HepG2 (cell line): ENCODE data around the gene TACC2. TPM values are rescaled to one million over a fixed set of nuclear protein-coding genes. Genes with fewer than 3 reads are reported as not detected.
A peak's percentile ranks its signal among the peaks of the same experiment; 100 is the strongest.

Experiments
- ATAD3A ChIP-seq: sonication (generic); formaldehyde crosslinking; IDR thresholded peaks from 2 replicates; pipeline ENCODE4 v1.4.0; 2020; ENCODE audit warnings: missing genetic modification reagents
- JUND ChIP-seq: sonication (generic); formaldehyde crosslinking; IDR thresholded peaks from 2 replicates; pipeline ENCODE4 v1.8.0; 2022; ENCODE audit warnings: mild to moderate bottlenecking, missing genetic modification reagents
- KDM1A ChIP-seq: IDR thresholded peaks from 2 replicates; pipeline ENCODE4 v1.6.1; 2016; ENCODE audit warnings: missing compliant biosample characterization
- NFE2L1 ChIP-seq: sonication (generic); formaldehyde crosslinking; IDR thresholded peaks from 2 replicates; pipeline ENCODE4 v1.4.0; 2020; ENCODE audit warnings: missing genetic modification reagents, mild to moderate bottlenecking, borderline replicate concordance
- PCBP2 ChIP-seq: fragments of 200-400 bp; formaldehyde crosslinking; optimal IDR thresholded peaks from 2 replicates; pipeline ENCODE3; 2018; ENCODE audit warnings: low read length, low read depth; ENCODE audit not compliant: poor library complexity, severe bottlenecking
- POLR2AphosphoS5 ChIP-seq: IDR thresholded peaks from 2 replicates; pipeline ENCODE4 v1.6.1; 2012; ENCODE audit warnings: low read depth, low read length
- SMAD3 ChIP-seq: sonication (generic); formaldehyde crosslinking; IDR thresholded peaks from 2 replicates; pipeline ENCODE4 v1.4.0; 2020; ENCODE audit warnings: missing genetic modification reagents
- TP53 ChIP-seq: sonication (generic); formaldehyde crosslinking; conservative IDR thresholded peaks from 2 replicates; pipeline ENCODE4 v1.4.0; 2020; ENCODE audit warnings: missing genetic modification reagents
- ZBTB7A ChIP-seq: sonication (generic); formaldehyde crosslinking; IDR thresholded peaks from 2 replicates; pipeline ENCODE4 v1.8.0; 2022; ENCODE audit warnings: mild to moderate bottlenecking, missing genetic modification reagents
- ZNF264 ChIP-seq: sonication (generic); formaldehyde crosslinking; IDR thresholded peaks from 2 replicates; pipeline ENCODE4 v1.4.0; 2020; ENCODE audit warnings: missing genetic modification reagents
- ZNF713 ChIP-seq: sonication (generic); formaldehyde crosslinking; IDR thresholded peaks from 2 replicates; pipeline ENCODE4 v1.4.0; 2020; ENCODE audit warnings: mild to moderate bottlenecking, missing genetic modification reagents
- polyA plus RNA-seq, 8 experiments: library from polyadenylated mRNA; depleted of rRNA in 3 of 8; stranded (reverse) in 7 of 8; unstranded in 1 of 8; fragments of >200 nt; fragmentation: Illumina TruSeq in 4 of 8; extraction: Trizol in 4 of 8; gene quantifications; 2 replicates each; pipeline versions ENCODE4 v1.2.1 to v1.2.3, GENCODE V29; 2011 to 2016; ENCODE audit warnings: low read depth in 4 of 8, missing spikeins in 1 of 8, mixed read lengths in 1 of 8; ENCODE audit not compliant: insufficient read depth in 1 of 8
- total RNA-seq, 5 experiments: library from RNA; depleted of rRNA; stranded (reverse); fragments of >200 nt; fragmentation: Illumina TruSeq; extraction: Trizol; gene quantifications; 2 replicates each; pipeline ENCODE4 v1.2.3, GENCODE V29; 2016; ENCODE audit warnings: low read depth in 1 of 5
- TF ChIP-seq, protein P1 (sequence below): sonication (generic); formaldehyde crosslinking; IDR thresholded peaks from 2 replicates; pipeline ENCODE4 v1.5.0; 2020; ENCODE audit warnings: missing genetic modification reagents
- TF ChIP-seq, protein P2 (sequence below): sonication (generic); formaldehyde crosslinking; IDR thresholded peaks from 2 replicates; pipeline ENCODE4 v1.8.0; 2022; ENCODE audit warnings: mild to moderate bottlenecking, missing genetic modification reagents, borderline replicate concordance
- TF ChIP-seq, protein P3 (sequence below): sonication (generic); formaldehyde crosslinking; IDR thresholded peaks from 2 replicates; pipeline ENCODE4 v1.8.1; 2023; ENCODE audit warnings: mild to moderate bottlenecking, inconsistent platforms, moderate library complexity, missing genetic modification reagents, borderline replicate concordance
- TF ChIP-seq, protein P4 (sequence below): sonication (generic); formaldehyde crosslinking; IDR thresholded peaks from 2 replicates; pipeline ENCODE4 v1.4.0; 2020; ENCODE audit warnings: missing genetic modification reagents
- TF ChIP-seq, protein P5 (sequence below): sonication (generic); formaldehyde crosslinking; IDR thresholded peaks from 2 replicates; pipeline ENCODE4 v1.4.0; 2020; ENCODE audit warnings: missing genetic modification reagents
- TF ChIP-seq, protein P6 (sequence below): sonication (generic); formaldehyde crosslinking; IDR thresholded peaks from 2 replicates; pipeline ENCODE4 v1.5.1; 2020; ENCODE audit warnings: missing genetic modification reagents, mild to moderate bottlenecking, borderline replicate concordance

TACC2 gene
- total and polyA plus RNA-seq, 2 of the 13 experiments (the other 11 are each of a cell fraction or from before 2014, with no cell fraction given), result 11.8 to 16.0 TPM

DNA sequence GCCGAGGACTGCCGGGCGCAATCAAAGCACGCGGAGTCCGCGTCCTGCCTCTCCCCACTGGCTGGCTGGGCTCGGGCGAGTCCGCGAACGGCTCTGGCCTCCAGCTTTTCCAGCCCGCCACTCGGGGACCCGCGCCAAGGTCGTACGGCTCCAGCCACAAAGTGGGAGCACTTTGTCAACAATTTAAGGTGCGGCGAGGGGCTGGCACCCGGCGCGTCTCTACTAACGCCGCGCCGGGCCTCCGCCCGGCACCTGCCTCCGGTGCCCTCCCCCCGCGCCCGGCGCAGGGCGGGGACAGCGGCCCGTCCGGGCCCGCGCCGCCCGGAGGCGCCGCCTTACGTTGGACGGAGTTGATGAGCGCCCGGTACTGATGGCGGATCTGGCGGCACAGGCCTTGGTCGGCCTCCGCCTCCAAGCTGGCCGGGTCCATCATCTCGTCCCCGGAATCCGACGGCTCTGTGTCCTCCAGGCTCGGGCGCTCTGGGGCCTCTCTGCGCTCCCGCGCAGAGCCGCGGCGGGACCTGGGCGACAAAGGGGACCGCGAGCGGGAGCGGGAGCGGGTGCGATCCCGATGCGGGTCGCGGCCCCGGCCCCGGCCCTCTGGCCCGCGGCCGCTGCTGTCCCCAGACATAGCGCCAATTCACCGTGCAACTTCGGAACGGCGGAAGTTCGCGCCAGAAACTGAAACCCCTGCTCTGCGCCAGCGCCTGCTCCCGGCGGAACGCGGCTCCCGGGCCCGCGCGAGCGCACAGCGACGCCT is 14.2 kb upstream of the TACC2 start, which contains the start of gene NSMCE4A (continued):
- TF ChIP-seq, protein P1, sequence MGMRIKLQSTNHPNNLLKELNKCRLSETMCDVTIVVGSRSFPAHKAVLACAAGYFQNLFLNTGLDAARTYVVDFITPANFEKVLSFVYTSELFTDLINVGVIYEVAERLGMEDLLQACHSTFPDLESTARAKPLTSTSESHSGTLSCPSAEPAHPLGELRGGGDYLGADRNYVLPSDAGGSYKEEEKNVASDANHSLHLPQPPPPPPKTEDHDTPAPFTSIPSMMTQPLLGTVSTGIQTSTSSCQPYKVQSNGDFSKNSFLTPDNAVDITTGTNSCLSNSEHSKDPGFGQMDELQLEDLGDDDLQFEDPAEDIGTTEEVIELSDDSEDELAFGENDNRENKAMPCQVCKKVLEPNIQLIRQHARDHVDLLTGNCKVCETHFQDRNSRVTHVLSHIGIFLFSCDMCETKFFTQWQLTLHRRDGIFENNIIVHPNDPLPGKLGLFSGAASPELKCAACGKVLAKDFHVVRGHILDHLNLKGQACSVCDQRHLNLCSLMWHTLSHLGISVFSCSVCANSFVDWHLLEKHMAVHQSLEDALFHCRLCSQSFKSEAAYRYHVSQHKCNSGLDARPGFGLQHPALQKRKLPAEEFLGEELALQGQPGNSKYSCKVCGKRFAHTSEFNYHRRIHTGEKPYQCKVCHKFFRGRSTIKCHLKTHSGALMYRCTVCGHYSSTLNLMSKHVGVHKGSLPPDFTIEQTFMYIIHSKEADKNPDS, result no peak
- no peak for TF ChIP-seq JUND (CRISPR knock-in tag)
- no peak for TF ChIP-seq PCBP2
- TF ChIP-seq, protein P2, sequence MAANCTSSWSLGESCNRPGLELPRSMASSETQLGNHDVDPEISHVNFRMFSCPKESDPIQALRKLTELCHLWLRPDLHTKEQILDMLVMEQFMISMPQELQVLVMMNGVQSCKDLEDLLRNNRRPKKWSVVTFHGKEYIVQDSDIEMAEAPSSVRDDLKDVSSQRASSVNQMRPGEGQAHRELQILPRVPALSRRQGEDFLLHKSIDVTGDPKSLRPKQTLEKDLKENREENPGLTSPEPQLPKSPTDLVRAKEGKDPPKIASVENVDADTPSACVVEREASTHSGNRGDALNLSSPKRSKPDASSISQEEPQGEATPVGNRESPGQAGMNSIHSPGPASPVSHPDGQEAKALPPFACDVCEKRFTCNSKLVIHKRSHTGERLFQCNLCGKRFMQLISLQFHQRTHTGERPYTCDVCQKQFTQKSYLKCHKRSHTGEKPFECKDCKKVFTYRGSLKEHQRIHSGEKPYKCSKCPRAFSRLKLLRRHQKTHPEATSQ (CRISPR knock-in tag), result peak; percentile 80; the same call in 1 of the 2 replicates
- TF ChIP-seq SMAD3 (CRISPR knock-in tag), result no peak
- no peak for TF ChIP-seq ATAD3A (CRISPR knock-in tag)
- TF ChIP-seq ZBTB7A (CRISPR knock-in tag), result peak; percentile 45; the same call in 1 of the 2 replicates
- TF ChIP-seq TP53 (CRISPR knock-in tag), result no peak; the same call in 1 of the 2 replicates
- no peak for TF ChIP-seq NFE2L1 (CRISPR knock-in tag)
- peak; percentile 50 for TF ChIP-seq POLR2AphosphoS5
- TF ChIP-seq, protein P3, sequence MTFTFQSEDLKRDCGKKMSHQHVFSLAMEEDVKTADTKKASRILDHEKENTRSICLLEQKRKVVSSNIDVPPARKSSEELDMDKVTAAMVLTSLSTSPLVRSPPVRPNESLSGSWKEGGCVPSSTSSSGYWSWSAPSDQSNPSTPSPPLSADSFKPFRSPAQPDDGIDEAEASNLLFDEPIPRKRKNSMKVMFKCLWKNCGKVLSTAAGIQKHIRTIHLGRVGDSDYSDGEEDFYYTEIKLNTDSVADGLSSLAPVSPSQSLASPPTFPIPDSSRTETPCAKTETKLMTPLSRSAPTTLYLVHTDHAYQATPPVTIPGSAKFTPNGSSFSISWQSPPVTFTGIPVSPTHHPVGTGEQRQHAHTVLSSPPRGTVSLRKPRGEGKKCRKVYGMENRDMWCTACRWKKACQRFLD (CRISPR knock-in tag), result no peak
- TF ChIP-seq, protein P4, sequence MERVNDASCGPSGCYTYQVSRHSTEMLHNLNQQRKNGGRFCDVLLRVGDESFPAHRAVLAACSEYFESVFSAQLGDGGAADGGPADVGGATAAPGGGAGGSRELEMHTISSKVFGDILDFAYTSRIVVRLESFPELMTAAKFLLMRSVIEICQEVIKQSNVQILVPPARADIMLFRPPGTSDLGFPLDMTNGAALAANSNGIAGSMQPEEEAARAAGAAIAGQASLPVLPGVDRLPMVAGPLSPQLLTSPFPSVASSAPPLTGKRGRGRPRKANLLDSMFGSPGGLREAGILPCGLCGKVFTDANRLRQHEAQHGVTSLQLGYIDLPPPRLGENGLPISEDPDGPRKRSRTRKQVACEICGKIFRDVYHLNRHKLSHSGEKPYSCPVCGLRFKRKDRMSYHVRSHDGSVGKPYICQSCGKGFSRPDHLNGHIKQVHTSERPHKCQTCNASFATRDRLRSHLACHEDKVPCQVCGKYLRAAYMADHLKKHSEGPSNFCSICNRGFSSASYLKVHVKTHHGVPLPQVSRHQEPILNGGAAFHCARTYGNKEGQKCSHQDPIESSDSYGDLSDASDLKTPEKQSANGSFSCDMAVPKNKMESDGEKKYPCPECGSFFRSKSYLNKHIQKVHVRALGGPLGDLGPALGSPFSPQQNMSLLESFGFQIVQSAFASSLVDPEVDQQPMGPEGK (CRISPR knock-in tag), result peak; percentile 38; the same call in 1 of the 2 replicates
- TF ChIP-seq ZNF713 (CRISPR knock-in tag), result no peak
- TF ChIP-seq, protein P5, sequence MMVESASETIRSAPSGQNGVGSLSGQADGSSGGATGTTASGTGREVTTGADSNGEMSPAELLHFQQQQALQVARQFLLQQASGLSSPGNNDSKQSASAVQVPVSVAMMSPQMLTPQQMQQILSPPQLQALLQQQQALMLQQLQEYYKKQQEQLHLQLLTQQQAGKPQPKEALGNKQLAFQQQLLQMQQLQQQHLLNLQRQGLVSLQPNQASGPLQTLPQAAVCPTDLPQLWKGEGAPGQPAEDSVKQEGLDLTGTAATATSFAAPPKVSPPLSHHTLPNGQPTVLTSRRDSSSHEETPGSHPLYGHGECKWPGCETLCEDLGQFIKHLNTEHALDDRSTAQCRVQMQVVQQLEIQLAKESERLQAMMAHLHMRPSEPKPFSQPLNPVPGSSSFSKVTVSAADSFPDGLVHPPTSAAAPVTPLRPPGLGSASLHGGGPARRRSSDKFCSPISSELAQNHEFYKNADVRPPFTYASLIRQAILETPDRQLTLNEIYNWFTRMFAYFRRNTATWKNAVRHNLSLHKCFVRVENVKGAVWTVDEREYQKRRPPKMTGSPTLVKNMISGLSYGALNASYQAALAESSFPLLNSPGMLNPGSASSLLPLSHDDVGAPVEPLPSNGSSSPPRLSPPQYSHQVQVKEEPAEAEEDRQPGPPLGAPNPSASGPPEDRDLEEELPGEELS, result no peak
- TF ChIP-seq ZNF264 (CRISPR knock-in tag), result no peak
- no peak for TF ChIP-seq KDM1A (CRISPR knock-in tag)
- TF ChIP-seq, protein P6, sequence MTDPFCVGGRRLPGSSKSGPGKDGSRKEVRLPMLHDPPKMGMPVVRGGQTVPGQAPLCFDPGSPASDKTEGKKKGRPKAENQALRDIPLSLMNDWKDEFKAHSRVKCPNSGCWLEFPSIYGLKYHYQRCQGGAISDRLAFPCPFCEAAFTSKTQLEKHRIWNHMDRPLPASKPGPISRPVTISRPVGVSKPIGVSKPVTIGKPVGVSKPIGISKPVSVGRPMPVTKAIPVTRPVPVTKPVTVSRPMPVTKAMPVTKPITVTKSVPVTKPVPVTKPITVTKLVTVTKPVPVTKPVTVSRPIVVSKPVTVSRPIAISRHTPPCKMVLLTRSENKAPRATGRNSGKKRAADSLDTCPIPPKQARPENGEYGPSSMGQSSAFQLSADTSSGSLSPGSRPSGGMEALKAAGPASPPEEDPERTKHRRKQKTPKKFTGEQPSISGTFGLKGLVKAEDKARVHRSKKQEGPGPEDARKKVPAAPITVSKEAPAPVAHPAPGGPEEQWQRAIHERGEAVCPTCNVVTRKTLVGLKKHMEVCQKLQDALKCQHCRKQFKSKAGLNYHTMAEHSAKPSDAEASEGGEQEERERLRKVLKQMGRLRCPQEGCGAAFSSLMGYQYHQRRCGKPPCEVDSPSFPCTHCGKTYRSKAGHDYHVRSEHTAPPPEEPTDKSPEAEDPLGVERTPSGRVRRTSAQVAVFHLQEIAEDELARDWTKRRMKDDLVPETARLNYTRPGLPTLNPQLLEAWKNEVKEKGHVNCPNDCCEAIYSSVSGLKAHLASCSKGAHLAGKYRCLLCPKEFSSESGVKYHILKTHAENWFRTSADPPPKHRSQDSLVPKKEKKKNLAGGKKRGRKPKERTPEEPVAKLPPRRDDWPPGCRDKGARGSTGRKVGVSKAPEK (CRISPR knock-in tag), result no peak
